Erythroblast (primary cell): ENCODE results near the gene PIEZO2.

Source experiments
- GATA1 ChIP-seq: IDR thresholded peaks from 2 replicates; pipeline ENCODE4 v1.6.1; 2011; ENCODE audit warnings: low read depth, mild to moderate bottlenecking, control low read depth, low read length, moderate library complexity
- POLR2A ChIP-seq: IDR thresholded peaks from 2 replicates; pipeline ENCODE4 v1.6.1; 2011; ENCODE audit warnings: mild to moderate bottlenecking, low read length

GRCh38 chr18:10965119-10965518, 184.2 kb downstream of the PIEZO2 start:
- TF ChIP-seq POLR2A (no peak), GATA1 (no peak)
